IPS DF 6.9 (cell line): ENCODE data around the gene RASEF.

Source experiments
- DNase-seq: peaks from one replicate; pipeline ENCODE4 v3.0.0-alpha.2; 2013; ENCODE audit warnings: low read depth, low spot score
- H3K27ac ChIP-seq: one replicate; pipeline ENCODE4 v1.5.1; 2013; ENCODE audit warnings: low read length, control low read depth
- H3K27me3 ChIP-seq: 2 replicates; pipeline ENCODE4 v1.6.1; 2013; ENCODE audit warnings: mild to moderate bottlenecking, low read length; ENCODE audit not compliant: control insufficient read depth, insufficient read depth
- H3K36me3 ChIP-seq: 2 replicates; pipeline ENCODE4 v1.6.1; 2013; ENCODE audit warnings: low read length; ENCODE audit not compliant: control insufficient read depth, insufficient read depth
- H3K4me1 ChIP-seq: 2 replicates; pipeline ENCODE4 v1.6.1; 2013; ENCODE audit warnings: low read length; ENCODE audit not compliant: control insufficient read depth, insufficient read depth
- H3K4me3 ChIP-seq: 2 replicates; pipeline ENCODE4 v1.5.1; 2013; ENCODE audit warnings: mild to moderate bottlenecking, low read length
- H3K9me3 ChIP-seq: 2 replicates; pipeline ENCODE4 v1.6.1; 2013; ENCODE audit warnings: low read length, inconsistent platforms; ENCODE audit not compliant: control insufficient read depth, insufficient read depth
- WGBS: extraction: QIAGEN DNeasy Blood & Tissue Kit; methylation state at CpG from one replicate; pipeline ENCODE4 v1.1.7; 2013; ENCODE audit warnings: mixed read lengths, missing lambda C conversion rate; ENCODE audit not compliant: insufficient read length, insufficient coverage; 5-methylcytosine and 5-hydroxymethylcytosine counted together

The RASEF gene

DNA sequence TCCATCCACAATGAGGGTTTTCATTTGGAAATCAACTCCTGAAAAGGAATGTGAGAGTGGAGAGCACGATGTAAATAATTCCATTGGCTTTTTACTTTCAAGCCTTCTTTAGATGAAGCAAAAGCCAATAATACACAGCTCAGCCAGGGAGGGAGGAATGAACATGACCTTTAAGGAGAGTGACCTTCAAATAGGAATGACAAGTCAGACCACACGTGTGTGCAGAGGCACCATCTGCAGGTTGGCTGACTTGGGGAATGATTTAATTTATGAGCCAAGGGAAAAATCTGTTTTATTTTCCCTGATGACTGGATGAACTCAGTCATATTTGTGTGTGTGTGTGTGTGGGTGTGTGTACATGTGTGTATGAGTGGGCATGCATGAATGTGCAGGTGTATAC lies 64.5 kb downstream of the RASEF start:
- Histone ChIP-seq H3K27ac (no peak overlapping the region), H3K36me3 (no peaks in the 10 kb centered on the region), H3K27me3 (no peaks in the 10 kb centered on the region), H3K4me1 (no peaks in the 10 kb centered on the region), H3K9me3 (no peaks in the 10 kb centered on the region), H3K4me3 (no peak overlapping the region)
- no CpG with 5 or more reads among the region's 2 CpGs for WGBS
- no peak for DNase-seq

DNA sequence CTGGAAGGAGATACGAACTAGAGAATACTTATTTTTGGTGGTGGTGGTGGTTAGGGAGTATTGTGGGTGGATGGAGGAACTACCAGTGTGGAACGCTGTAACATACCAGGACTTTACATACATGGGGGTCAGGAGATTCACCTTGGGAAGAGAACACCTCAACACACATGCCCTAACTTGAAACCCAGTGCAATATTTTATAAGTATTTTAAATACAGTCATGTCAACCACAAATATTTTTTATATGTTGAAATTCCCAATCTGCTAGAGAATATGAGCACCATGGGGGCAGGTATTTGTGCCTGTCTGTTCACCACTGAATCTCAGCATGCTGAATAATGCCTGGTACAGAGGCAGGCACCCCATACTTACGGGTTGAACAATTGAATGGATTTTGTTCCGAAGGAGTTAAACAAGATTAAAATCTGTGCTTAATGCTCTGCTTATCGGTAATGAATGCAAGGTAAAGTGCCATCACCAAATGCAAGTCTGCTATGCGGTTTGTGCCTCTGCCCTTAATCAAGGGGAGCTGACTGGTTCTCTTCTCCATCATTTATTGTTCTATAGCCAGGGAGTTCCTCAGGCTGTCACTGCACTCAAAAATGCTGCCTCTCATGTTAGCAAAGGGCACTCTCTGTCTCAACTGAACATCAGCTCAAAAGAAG lies 65.3 kb downstream of the RASEF start:
- no peak overlapping the region for H3K4me3 ChIP-seq
- no peak overlapping the region for H3K27ac ChIP-seq
- no CpG with 5 or more reads among the region's 6 CpGs for WGBS
- no peaks in the 10 kb centered on the region for H3K4me1 ChIP-seq
- H3K9me3 ChIP-seq = no peaks in the 10 kb centered on the region
- no peaks in the 10 kb centered on the region for H3K27me3 ChIP-seq
- H3K36me3 ChIP-seq = no peaks in the 10 kb centered on the region
- no peak for DNase-seq

DNA sequence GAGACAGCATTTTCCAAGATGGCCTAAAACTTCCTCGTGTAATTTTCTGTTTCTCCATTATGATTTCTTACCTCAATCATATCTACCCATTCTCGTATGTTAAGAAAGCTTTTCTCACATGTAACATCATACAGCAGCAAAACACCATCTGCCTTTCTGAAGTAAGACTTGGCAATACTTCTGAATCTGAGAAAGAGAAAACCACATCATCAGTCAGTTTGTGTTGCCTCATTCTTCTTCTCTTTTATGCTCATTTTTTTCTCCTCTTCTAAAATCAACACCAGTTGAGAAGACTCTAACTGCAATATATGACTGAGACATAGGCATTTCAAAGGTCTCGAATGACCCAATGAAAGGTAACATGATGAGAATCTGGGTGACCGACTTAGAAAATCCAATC lies 66.0 kb downstream of the RASEF start:
- no peaks in the 10 kb centered on the region for H3K27me3 ChIP-seq
- H3K4me1 ChIP-seq = no peaks in the 10 kb centered on the region
- H3K9me3 ChIP-seq = no peaks in the 10 kb centered on the region
- no peak overlapping the region for H3K4me3 ChIP-seq
- H3K36me3 ChIP-seq = no peaks in the 10 kb centered on the region
- DNase-seq = no peak
- no peak overlapping the region for H3K27ac ChIP-seq
- 100% methylated on average over 1 of the region's 4 CpGs for WGBS

DNA sequence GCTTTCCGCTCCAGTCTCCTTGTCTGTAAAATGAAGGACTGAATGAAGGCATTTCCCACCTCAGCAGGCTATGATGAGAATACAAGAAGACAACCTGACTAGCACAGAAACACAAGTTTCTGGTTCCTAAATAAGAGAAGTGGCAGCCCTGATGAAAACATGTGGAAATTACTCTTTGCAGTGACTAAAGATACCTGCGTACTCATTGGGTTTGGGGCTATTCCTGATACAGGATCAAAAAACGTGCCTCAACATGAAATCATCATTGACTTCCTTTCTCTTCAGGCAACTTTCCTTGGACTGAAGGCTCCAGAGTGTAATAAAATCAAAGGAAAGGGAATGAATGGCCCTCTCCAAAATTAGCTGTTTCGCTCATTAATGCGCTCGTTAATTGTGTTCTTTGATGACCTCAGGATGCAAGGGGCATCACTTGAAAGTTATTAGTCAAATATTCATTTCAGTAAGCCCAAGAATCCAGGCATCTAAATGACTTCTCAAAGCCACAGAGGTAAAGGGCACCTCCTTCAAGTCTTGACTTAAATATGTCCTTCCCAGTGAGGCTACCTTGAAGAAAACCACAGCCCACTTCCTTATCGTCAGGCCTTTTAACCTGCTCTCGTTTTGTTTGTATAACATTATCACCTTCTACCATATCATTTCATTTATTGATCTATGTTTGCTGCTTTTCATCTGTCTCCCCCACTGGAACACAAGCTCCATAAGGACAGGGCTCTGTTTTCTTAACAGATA lies 68.9 kb downstream of the RASEF start:
- Histone ChIP-seq H3K4me1 (no peaks in the 10 kb centered on the region), H3K36me3 (no peaks in the 10 kb centered on the region), H3K27me3 (no peaks in the 10 kb centered on the region), H3K27ac (no peak overlapping the region), H3K4me3 (no peak overlapping the region), H3K9me3 (no peaks in the 10 kb centered on the region)
- no CpG with 5 or more reads among the region's 8 CpGs for WGBS
- no peak for DNase-seq

DNA sequence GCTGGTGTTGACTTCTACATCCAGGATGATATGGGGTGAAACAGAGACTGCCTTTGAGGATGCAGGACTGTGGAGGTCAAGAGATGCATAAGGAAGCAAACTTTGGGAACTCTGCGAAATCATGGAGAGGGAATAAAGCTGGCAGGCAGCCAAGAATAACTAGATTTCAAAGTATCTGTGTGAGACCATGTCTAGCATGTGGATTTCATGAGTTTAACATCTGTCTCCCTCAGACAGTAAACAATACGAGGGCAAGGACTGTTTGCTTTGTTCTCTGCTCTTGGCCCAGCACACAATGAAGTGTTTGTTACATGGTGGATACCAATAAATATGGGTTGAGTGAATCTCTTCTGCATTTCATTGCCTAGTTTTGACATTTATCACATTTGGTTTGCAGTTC lies 71.3 kb downstream of the RASEF start:
- Histone ChIP-seq H3K9me3 (no peaks in the 10 kb centered on the region), H3K27me3 (no peaks in the 10 kb centered on the region), H3K27ac (no peak overlapping the region), H3K4me3 (no peak overlapping the region), H3K4me1 (no peaks in the 10 kb centered on the region), H3K36me3 (no peaks in the 10 kb centered on the region)
- DNase-seq = no peak
- WGBS = no CpG with 5 or more reads among the region's 2 CpGs

DNA sequence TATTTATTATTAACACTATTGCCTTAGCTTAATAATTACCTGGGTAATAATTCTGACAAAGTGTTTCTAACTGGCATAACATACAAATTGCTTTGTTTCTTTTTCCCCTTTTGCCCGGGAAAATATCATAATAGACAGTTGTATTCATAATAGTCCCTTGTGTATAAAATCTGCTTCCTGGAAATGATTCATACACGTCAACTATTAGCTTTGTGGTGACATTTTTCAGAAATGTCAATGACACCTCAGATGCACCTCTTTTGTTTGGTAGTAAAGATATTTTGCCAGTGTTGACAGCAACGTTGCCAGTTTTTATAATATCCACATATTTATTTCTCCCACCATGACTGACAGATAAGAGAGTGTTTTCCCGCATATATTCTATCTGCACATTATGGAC lies 73.0 kb downstream of the RASEF start:
- Histone ChIP-seq H3K9me3 (no peaks in the 10 kb centered on the region), H3K4me3 (no peak overlapping the region), H3K36me3 (no peaks in the 10 kb centered on the region), H3K27me3 (no peaks in the 10 kb centered on the region), H3K27ac (no peak overlapping the region), H3K4me1 (no peaks in the 10 kb centered on the region)
- whole genome bisulfite sequencing = no CpG with 5 or more reads among the region's 4 CpGs
- DNase-seq = no peak

DNA sequence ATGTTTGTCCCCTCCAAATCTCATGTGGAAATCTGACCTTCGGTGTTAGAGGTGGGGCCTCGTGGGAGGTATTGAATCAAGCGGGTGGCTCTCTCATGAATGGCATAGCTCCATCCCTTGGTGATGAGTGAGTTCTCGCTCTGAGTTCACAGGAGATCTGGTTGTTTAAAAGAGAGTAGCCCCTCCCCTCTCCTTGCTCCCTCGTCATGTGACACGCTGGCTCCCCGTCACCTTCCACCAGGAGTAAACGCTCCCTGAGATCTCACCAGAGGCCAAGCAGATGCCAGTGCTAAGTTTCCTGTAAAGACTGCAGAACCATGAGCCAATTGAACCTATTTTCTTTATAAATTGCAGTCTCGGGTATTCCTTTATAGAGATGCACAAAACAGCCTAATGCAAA lies 74.5 kb downstream of the RASEF start:
- no peak for DNase-seq
- H3K36me3 ChIP-seq = no peaks in the 10 kb centered on the region
- WGBS = no CpG with 5 or more reads among the region's 9 CpGs
- no peak overlapping the region for H3K4me3 ChIP-seq
- no peak overlapping the region for H3K27ac ChIP-seq
- H3K27me3 ChIP-seq = no peaks in the 10 kb centered on the region
- H3K4me1 ChIP-seq = no peaks in the 10 kb centered on the region
- H3K9me3 ChIP-seq = no peaks in the 10 kb centered on the region

DNA sequence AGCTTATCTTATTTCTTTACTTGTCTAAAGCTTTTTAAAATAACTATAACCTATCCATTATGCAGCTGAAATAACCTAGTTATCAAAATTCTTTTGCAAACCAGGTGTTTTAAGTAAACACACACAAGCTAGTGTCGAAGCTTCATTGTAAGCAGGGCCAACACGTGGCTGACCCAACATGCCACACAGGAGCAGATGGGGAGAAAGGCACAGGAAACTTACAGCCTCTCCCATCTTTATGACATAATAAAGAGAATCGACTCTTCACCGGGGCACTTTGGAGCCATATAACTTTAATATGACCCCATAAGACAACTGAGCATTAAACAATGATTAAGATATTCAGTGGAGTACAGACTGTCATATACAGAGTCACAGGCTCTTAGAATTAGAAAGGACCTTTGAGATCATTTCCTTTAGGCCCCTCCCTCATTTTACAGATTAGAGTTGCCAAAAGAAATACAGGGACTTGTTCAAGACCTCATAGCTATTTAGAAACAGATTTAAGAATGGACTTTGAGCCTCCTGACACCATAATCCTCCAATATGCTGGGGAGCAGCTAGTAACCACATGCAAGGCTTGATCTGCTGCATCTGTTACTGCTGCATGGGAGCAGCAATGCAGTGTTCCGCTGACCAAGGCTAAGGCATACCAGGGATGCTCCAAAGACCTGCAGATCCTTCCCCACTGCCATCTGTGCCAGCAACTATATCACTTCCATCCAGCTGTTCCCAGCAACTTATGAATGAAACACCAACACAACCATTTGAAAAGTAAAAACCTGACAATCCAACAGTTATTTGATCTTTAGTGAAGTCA lies 75.4 kb downstream of the RASEF start:
- H3K4me3 ChIP-seq = no peak overlapping the region
- WGBS = no CpG with 5 or more reads among the region's 5 CpGs
- no peaks in the 10 kb centered on the region for H3K27me3 ChIP-seq
- no peak for DNase-seq
- H3K4me1 ChIP-seq = no peaks in the 10 kb centered on the region
- H3K27ac ChIP-seq = no peak overlapping the region
- no peaks in the 10 kb centered on the region for H3K36me3 ChIP-seq
- H3K9me3 ChIP-seq = no peaks in the 10 kb centered on the region

DNA sequence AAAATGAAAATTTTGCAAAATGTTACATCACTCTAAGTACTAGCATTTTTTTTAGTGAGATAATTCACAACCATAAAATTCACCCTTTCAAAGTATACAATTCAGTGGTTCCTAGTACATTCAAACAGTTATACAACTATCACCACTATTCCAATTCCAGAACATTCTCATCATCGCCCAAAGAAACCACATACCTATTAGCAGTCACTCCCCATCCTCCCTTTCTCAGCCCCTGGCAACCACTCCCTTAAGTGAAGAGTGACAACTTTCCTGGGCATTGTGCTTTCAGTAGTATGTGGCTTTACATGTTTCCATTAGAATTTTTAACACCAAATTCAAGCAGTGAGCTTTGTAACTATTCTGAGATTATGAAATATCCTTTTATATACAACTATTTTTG lies 81.4 kb downstream of the RASEF start:
- Histone ChIP-seq H3K27me3 (no peaks in the 10 kb centered on the region), H3K9me3 (peaks cover 2% of the 10 kb centered on the region; the same call in 1 of the 2 replicates), H3K4me3 (no peak overlapping the region), H3K27ac (no peak overlapping the region), H3K36me3 (no peaks in the 10 kb centered on the region), H3K4me1 (no peaks in the 10 kb centered on the region)
- no CpG with 5 or more reads among the region's 1 CpG for WGBS
- no peak for DNase-seq

DNA sequence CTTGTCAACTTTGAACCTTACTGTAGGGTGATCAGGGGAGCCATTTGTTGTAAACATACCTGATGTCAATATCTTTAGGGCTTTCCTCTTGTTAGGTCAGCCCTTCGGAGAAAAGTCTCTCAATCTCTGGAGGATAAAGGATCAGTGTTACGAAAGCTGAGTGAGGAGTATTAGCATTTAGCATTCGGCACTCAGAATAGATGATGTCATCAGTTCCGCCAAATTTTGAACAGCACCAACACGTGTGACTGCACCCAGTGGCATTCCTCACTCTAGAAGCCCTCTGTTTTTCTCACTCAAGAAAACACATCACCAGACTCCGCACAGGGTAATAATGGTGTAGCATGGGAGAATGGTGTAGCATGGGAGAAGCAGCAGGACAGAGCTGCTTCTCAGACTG lies 87.8 kb downstream of the RASEF start:
- Histone ChIP-seq H3K36me3 (no peaks in the 10 kb centered on the region), H3K4me3 (no peak overlapping the region), H3K9me3 (peaks cover 2% of the 10 kb centered on the region; the same call in 1 of the 2 replicates), H3K4me1 (no peaks in the 10 kb centered on the region), H3K27ac (no peak overlapping the region), H3K27me3 (no peaks in the 10 kb centered on the region)
- no CpG with 5 or more reads among the region's 6 CpGs for WGBS
- no peak for DNase-seq
